Daoy (cell line): Measurements from ENCODE around the gene PROSER3. TPM values are rescaled to one million over a fixed set of nuclear protein-coding genes. Genes with fewer than 3 reads are reported as not detected.

Source experiments
- DNase-seq: peaks from one replicate; pipeline ENCODE4 v3.0.0-alpha.2; 2015; ENCODE audit warnings: low read depth
- total RNA-seq: library from RNA; depleted of rRNA; stranded (reverse); fragments of >200 nt; shearing (Covaris generic); gene quantifications from 2 replicates; pipeline ENCODE4 v1.2.3, GENCODE V29; 2014

PROSER3 gene
- total RNA-seq, 1 experiment from 2014 or later, result 3.2 TPM

- peak; percentile 98 for DNase-seq
Observed at GRCh38 chr19:35775298-35776101, 17.5 kb downstream of the PROSER3 start, which contains the start of gene ARHGAP33. ARHGAP33 (plus strand) TSS chr19:35775564; CDS start chr19:35775659, 95 bp downstream.

- no peak for DNase-seq
Observed at GRCh38 chr19:35776102-35776788, 18.3 kb downstream of the PROSER3 start.

- DNase-seq, result no peak
Observed at GRCh38 chr19:35777086-35777841, 19.3 kb downstream of the PROSER3 start.

- no peak for DNase-seq
Observed at GRCh38 chr19:35777961-35778360, 20.0 kb downstream of the PROSER3 start.

GRCh38 chr19:35779033-35779432 is 21.1 kb downstream of the PROSER3 start:
- DNase-seq, result no peak

- no peak for DNase-seq
Observed at GRCh38 chr19:35780058-35780457, 22.1 kb downstream of the PROSER3 start.

- DNase-seq, result no peak
Observed at GRCh38 chr19:35780717-35781116, 22.7 kb downstream of the PROSER3 start.

GRCh38 chr19:35781650-35782049 is 23.7 kb downstream of the PROSER3 start:
- no peak for DNase-seq

GRCh38 chr19:35782589-35782988 is 24.6 kb downstream of the PROSER3 start:
- DNase-seq, result no peak

- no peak for DNase-seq
Observed at GRCh38 chr19:35783469-35784434, 25.8 kb downstream of the PROSER3 start.

- no peak for DNase-seq
Observed at GRCh38 chr19:35784503-35785338, 26.7 kb downstream of the PROSER3 start.

- no peak for DNase-seq
Observed at GRCh38 chr19:35785339-35785627, 27.3 kb downstream of the PROSER3 start.

- DNase-seq, result no peak
Observed at GRCh38 chr19:35786299-35787160, 28.6 kb downstream of the PROSER3 start.

GRCh38 chr19:35787227-35787799 is 29.3 kb downstream of the PROSER3 start:
- DNase-seq, result no peak

- DNase-seq, result no peak
Observed at GRCh38 chr19:35788205-35788960, 30.4 kb downstream of the PROSER3 start.

GRCh38 chr19:35789195-35789977 is 31.4 kb downstream of the PROSER3 start:
- no peak for DNase-seq
